HCT116 (cell line): ENCODE measurements around the gene CNTN2. TPM values are rescaled to one million over a fixed set of nuclear protein-coding genes. Genes with fewer than 3 reads are reported as not detected.

Source experiments
- ATAC-seq: fragments of 200-7000 bp; cut with Tn5 transposase; 2 replicates; pipeline ENCODE4 v1.9.1; 2020; ENCODE audit warnings: mild to moderate bottlenecking, moderate library complexity
- BruUV-seq: library from RNA; stranded (reverse); fragments of 400-500 nt; replicated peaks from 2 replicates; lab custom pipeline; 2021; lab: Mats Ljungman, UMichigan
- CTCF ChIA-PET: fragments of 300-600 bp; sonication (Branson Sonifier 250); formaldehyde crosslinking; loops from one replicate; lab custom pipeline; 2021; ENCODE audit warnings: antibody characterized with exemption; lab: Charles Lee
- POLR2A ChIA-PET: fragments of 300-600, 350-600 bp; sonication (Branson Sonifier 250); formaldehyde crosslinking; loops from one replicate; lab custom pipeline; 2021; ENCODE audit warnings: antibody characterized with exemption; lab: Charles Lee
- RAD21 ChIA-PET, 2 experiments: fragments of 300-600 bp; sonication (Branson Sonifier 250); formaldehyde crosslinking; loops; one replicate each; lab custom pipeline; 2023; ENCODE audit warnings: low total read pairs in 2 of 2; ENCODE audit not compliant: uncharacterized antibody in 2 of 2, unreplicated experiment in 2 of 2, low non-redundant PET in 1 of 2; lab: Charles Lee
- DNase-seq: peaks from one replicate; pipeline ENCODE4 v3.0.0-alpha.2; 2010; ENCODE audit warnings: low read depth, low spot score
- H2AFZ ChIP-seq: fragments of 200-600 bp; shearing (Covaris generic), sonication (generic); 2 replicates; pipeline ENCODE4 v1.6.1; 2017; ENCODE audit warnings: low read depth, mixed run types, mixed read lengths, antibody characterized with exemption, low read length; ENCODE audit not compliant: poor library complexity, severe bottlenecking
- H3K27ac ChIP-seq: 2 replicates; pipeline ENCODE4 v1.5.1; 2012; ENCODE audit warnings: low read depth, low read length
- H3K27me3 ChIP-seq: fragments of 200-600 bp; sonication (generic); 2 replicates; pipeline ENCODE4 v1.6.1; 2016; ENCODE audit warnings: mixed run types, low read length, mixed read lengths; ENCODE audit not compliant: insufficient read depth
- H3K36me3 ChIP-seq, 2 experiments: fragments of 200-500 bp in 1 of 2; fragments of 200-600 bp in 1 of 2; sonication (Bioruptor generic) in 1 of 2; sonication (generic) in 1 of 2; 2 replicates each; pipeline versions ENCODE4 v1.5.1 to v1.6.1; 2014 to 2016; ENCODE audit warnings: low read length in 2 of 2, inconsistent platforms in 1 of 2, mixed read lengths in 1 of 2, mixed run types in 1 of 2; ENCODE audit not compliant: insufficient read depth in 2 of 2, control insufficient read depth in 1 of 2
- H3K4me1 ChIP-seq, 2 experiments: fragments of 200-600 bp in 1 of 2; sonication (generic) in 1 of 2; 2 replicates each; pipeline versions ENCODE4 v1.5.1 to v1.6.1; 2012 to 2017; ENCODE audit warnings: low read length in 2 of 2, inconsistent platforms in 1 of 2, mild to moderate bottlenecking in 1 of 2, mixed read lengths in 1 of 2, mixed run types in 1 of 2, moderate library complexity in 1 of 2; ENCODE audit not compliant: insufficient read depth in 2 of 2, control insufficient read depth in 1 of 2
- H3K4me2 ChIP-seq: fragments of 200-600 bp; sonication (generic); 2 replicates; pipeline ENCODE4 v1.6.1; 2017; ENCODE audit warnings: mixed run types, low read length, mixed read lengths
- H3K4me3 ChIP-seq, 2 experiments: fragments of 200-600 bp in 1 of 2; sonication (generic) in 1 of 2; replicated peaks in 1 of 2; 2 replicates each; pipeline ENCODE4 v1.5.1; 2011 to 2016; ENCODE audit warnings: low read length in 2 of 2, control low read depth in 1 of 2, low read depth in 1 of 2, mild to moderate bottlenecking in 1 of 2, mixed read lengths in 1 of 2, mixed run types in 1 of 2
- H3K79me2 ChIP-seq: fragments of 200-600 bp; sonication (generic); 2 replicates; pipeline ENCODE4 v1.6.1; 2017; ENCODE audit warnings: mild to moderate bottlenecking, mixed run types, low read length, moderate library complexity, mixed read lengths; ENCODE audit not compliant: insufficient read depth
- H3K9ac ChIP-seq: fragments of 200-600 bp; sonication (generic); 2 replicates; pipeline ENCODE4 v1.6.1; 2016; ENCODE audit warnings: low read length, mixed read lengths
- H3K9me2 ChIP-seq: fragments of 200-600 bp; sonication (generic), shearing (Covaris generic); 2 replicates; pipeline ENCODE4 v1.6.1; 2017; ENCODE audit warnings: mixed run types, mild to moderate bottlenecking, moderate library complexity; ENCODE audit not compliant: insufficient read depth
- H3K9me3 ChIP-seq, 2 experiments: fragments of 200-500 bp in 1 of 2; fragments of 200-600 bp in 1 of 2; sonication (Bioruptor generic) in 1 of 2; sonication (generic) in 1 of 2; 2 replicates each; pipeline ENCODE4 v1.6.1; 2014 to 2017; ENCODE audit warnings: low read length in 2 of 2, mixed read lengths in 2 of 2, inconsistent platforms in 1 of 2, low read depth in 1 of 2, mild to moderate bottlenecking in 1 of 2, mixed run types in 1 of 2, moderate library complexity in 1 of 2; ENCODE audit not compliant: control insufficient read depth in 1 of 2, insufficient read depth in 1 of 2
- H4K20me1 ChIP-seq: fragments of 200-600 bp; sonication (generic), shearing (Covaris generic); 2 replicates; pipeline ENCODE4 v1.6.1; 2017; ENCODE audit warnings: mixed run types, mild to moderate bottlenecking, moderate library complexity; ENCODE audit not compliant: insufficient read depth
- EGR1 ChIP-seq: IDR thresholded peaks from 2 replicates; pipeline ENCODE4 v1.6.1; 2012; ENCODE audit warnings: low read depth
- FOSL1 ChIP-seq: IDR thresholded peaks from 2 replicates; pipeline ENCODE4 v1.6.1; 2012; ENCODE audit warnings: low read depth
- POLR2A ChIP-seq: IDR thresholded peaks from 2 replicates; pipeline ENCODE4 v1.7.0; 2011; ENCODE audit warnings: borderline replicate concordance; ENCODE audit not compliant: insufficient read depth, insufficient read length; ENCODE audit errors: extremely low read depth
- SIN3A ChIP-seq: IDR thresholded peaks from 2 replicates; pipeline ENCODE4 v1.6.1; 2012; ENCODE audit warnings: low read depth
- SP1 ChIP-seq: IDR thresholded peaks from 2 replicates; pipeline ENCODE4 v1.6.1; 2012; ENCODE audit warnings: low read depth
- TCF7L2 ChIP-seq: IDR thresholded peaks from 2 replicates; pipeline ENCODE4 v1.7.0; 2011; ENCODE audit warnings: borderline replicate concordance, inconsistent platforms; ENCODE audit not compliant: insufficient read depth, insufficient read length; ENCODE audit errors: extremely low read depth
- YY1 ChIP-seq: IDR thresholded peaks from 2 replicates; pipeline ENCODE4 v1.6.1; 2011; ENCODE audit warnings: low read length, low read depth, moderate library complexity, mild to moderate bottlenecking; ENCODE audit not compliant: insufficient replicate concordance; ENCODE audit errors: extremely low read depth
- ZFX ChIP-seq: fragments of 450-650 bp; IDR thresholded peaks from 2 replicates; pipeline ENCODE4 v1.6.1; 2017
- ZNF274 ChIP-seq: fragments of 200-500 bp; sonication (Bioruptor generic); IDR thresholded peaks from 2 replicates; pipeline ENCODE4 v1.6.1; 2014; ENCODE audit warnings: mild to moderate bottlenecking, low read depth, low read length, inconsistent platforms
- intact Hi-C: fragments of 100-400 bp; cut with micrococcal nuclease; formaldehyde crosslinking; loops from 2 replicates; pipeline ENCODE4 v1.10.0; 2022
- total RNA-seq: library from RNA; stranded (reverse); gene quantifications from one replicate; pipeline ENCODE4 v1.2.1, GENCODE V29; 2021; ENCODE audit not compliant: unreplicated experiment
- TF ChIP-seq, protein P1 (sequence below): IDR thresholded peaks from 2 replicates; pipeline ENCODE4 v1.6.1; 2012; ENCODE audit warnings: low read depth
- TF ChIP-seq, protein P2 (sequence below): IDR thresholded peaks from 2 replicates; pipeline ENCODE4 v1.6.1; 2012
- TF ChIP-seq, protein P3 (sequence below): IDR thresholded peaks from 2 replicates; pipeline ENCODE4 v1.6.1; 2012
- TF ChIP-seq, protein P4 (sequence below): IDR thresholded peaks from 2 replicates; pipeline ENCODE4 v1.6.1; 2011; ENCODE audit warnings: mild to moderate bottlenecking, low read length, moderate library complexity; ENCODE audit not compliant: insufficient replicate concordance; ENCODE audit errors: extremely low read depth

The CNTN2 gene
- total RNA-seq, 1 experiment from 2014 or later = 0.15 TPM

DNA sequence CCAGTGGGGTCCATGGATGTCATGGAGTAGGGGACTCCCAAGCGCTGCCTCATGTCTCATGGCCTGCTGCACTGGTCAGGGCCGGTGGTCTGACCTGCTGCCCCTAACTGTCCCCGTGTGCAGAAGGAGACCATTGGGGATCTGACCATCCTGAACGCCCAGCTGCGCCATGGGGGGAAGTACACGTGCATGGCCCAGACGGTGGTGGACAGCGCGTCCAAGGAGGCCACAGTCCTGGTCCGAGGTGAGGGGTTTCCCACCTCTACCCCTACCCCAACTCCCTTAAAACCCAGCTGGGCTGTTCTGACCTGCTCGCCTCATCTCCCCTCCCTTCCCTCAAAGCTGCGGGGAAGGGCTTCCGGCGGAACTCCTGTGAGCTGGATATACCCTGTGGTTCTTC, 22.7 kb downstream of the CNTN2 start:
- Histone ChIP-seq H4K20me1 (no peaks in the 10 kb centered on the region), H3K4me3 (no peak overlapping the region), H3K36me3 (no peaks in the 10 kb centered on the region), H3K4me1 (no peaks in the 10 kb centered on the region; a peak in 1 of 4 replicates), H3K9me2 (no peaks in the 10 kb centered on the region), H3K79me2 (no peaks in the 10 kb centered on the region), H3K27me3 (no peaks in the 10 kb centered on the region), H3K4me2 (no peak overlapping the region), H3K27ac (no peak overlapping the region), H3K9ac (no peak overlapping the region), H3K9me3 (no peaks in the 10 kb centered on the region), H2AFZ (no peak overlapping the region)
- RAD21 ChIA-PET = interaction anchor here (1.1 to 1.3 kb wide), 2 partner anchors 76 kb away, joined by 6 to 8 read pairs; no protein-coding TSS in a partner anchor
- POLR2A ChIA-PET = no interaction called here
- no peak for ATAC-seq
- TF ChIP-seq TCF7L2 (no peak), POLR2A (no peak), ZFX (no peak), SIN3A (no peak), EGR1 (no peak), YY1 (no peak), ZNF274 (no peak), FOSL1 (no peak), SP1 (no peak)
- TF ChIP-seq, protein P1, sequence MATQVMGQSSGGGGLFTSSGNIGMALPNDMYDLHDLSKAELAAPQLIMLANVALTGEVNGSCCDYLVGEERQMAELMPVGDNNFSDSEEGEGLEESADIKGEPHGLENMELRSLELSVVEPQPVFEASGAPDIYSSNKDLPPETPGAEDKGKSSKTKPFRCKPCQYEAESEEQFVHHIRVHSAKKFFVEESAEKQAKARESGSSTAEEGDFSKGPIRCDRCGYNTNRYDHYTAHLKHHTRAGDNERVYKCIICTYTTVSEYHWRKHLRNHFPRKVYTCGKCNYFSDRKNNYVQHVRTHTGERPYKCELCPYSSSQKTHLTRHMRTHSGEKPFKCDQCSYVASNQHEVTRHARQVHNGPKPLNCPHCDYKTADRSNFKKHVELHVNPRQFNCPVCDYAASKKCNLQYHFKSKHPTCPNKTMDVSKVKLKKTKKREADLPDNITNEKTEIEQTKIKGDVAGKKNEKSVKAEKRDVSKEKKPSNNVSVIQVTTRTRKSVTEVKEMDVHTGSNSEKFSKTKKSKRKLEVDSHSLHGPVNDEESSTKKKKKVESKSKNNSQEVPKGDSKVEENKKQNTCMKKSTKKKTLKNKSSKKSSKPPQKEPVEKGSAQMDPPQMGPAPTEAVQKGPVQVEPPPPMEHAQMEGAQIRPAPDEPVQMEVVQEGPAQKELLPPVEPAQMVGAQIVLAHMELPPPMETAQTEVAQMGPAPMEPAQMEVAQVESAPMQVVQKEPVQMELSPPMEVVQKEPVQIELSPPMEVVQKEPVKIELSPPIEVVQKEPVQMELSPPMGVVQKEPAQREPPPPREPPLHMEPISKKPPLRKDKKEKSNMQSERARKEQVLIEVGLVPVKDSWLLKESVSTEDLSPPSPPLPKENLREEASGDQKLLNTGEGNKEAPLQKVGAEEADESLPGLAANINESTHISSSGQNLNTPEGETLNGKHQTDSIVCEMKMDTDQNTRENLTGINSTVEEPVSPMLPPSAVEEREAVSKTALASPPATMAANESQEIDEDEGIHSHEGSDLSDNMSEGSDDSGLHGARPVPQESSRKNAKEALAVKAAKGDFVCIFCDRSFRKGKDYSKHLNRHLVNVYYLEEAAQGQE = no peak
- TF ChIP-seq, protein P2, sequence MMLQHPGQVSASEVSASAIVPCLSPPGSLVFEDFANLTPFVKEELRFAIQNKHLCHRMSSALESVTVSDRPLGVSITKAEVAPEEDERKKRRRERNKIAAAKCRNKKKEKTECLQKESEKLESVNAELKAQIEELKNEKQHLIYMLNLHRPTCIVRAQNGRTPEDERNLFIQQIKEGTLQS = no peak
- TF ChIP-seq, protein P3, sequence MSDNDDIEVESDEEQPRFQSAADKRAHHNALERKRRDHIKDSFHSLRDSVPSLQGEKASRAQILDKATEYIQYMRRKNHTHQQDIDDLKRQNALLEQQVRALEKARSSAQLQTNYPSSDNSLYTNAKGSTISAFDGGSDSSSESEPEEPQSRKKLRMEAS = no peak
- TF ChIP-seq, protein P4, sequence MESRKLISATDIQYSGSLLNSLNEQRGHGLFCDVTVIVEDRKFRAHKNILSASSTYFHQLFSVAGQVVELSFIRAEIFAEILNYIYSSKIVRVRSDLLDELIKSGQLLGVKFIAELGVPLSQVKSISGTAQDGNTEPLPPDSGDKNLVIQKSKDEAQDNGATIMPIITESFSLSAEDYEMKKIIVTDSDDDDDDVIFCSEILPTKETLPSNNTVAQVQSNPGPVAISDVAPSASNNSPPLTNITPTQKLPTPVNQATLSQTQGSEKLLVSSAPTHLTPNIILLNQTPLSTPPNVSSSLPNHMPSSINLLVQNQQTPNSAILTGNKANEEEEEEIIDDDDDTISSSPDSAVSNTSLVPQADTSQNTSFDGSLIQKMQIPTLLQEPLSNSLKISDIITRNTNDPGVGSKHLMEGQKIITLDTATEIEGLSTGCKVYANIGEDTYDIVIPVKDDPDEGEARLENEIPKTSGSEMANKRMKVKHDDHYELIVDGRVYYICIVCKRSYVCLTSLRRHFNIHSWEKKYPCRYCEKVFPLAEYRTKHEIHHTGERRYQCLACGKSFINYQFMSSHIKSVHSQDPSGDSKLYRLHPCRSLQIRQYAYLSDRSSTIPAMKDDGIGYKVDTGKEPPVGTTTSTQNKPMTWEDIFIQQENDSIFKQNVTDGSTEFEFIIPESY = no peak
- intact Hi-C loops = no loop called here
- DNase-seq = no peak
- CTCF ChIA-PET = interaction anchor here (0.8 to 2.2 kb wide), 5 partner anchors 11 to 258 kb away, joined by 3 to 14 read pairs (median 4); no protein-coding TSS in a partner anchor
- BruUV-seq = no TSS peak
